HG03342 (cell line): Measurements from ENCODE around the gene INKA1.
"Not testable (repeated sequence)": the region's sequence is repeated elsewhere in the genome, so short reads cannot be mapped to it uniquely, and the experiment has no call there.

Experiments used
- ATAC-seq: cut with Tn5 transposase; IDR thresholded peaks from one replicate; pipeline ENCODE4 v1.9.1; 2021; ENCODE audit warnings: mild to moderate bottlenecking, moderate library complexity; ENCODE audit not compliant: unreplicated experiment

INKA1 gene

GRCh38 chr3:49806850-49807249, 3.8 kb downstream of the INKA1 start:
- no peak for ATAC-seq

GRCh38 chr3:49807431-49808114, 4.5 kb downstream of the INKA1 start:
- ATAC-seq, result no peak

- no peak for ATAC-seq
These were observed 9.9 kb downstream of the INKA1 start for GRCh38 chr3:49812916-49813496.

GRCh38 chr3:49813497-49814174, 10.6 kb downstream of the INKA1 start, which contains the start of gene UBA7:
Gene UBA7 (minus strand): TSS chr3:49813953. CDS start chr3:49813787, 166 bp downstream.
- ATAC-seq, result peak; percentile 61

- not testable (repeated sequence) for ATAC-seq
These were observed 20.1 kb downstream of the INKA1 start for GRCh38 chr3:49823131-49823530.

- ATAC-seq, result no peak
These were observed 23.0 kb downstream of the INKA1 start for GRCh38 chr3:49826016-49826415.

- no peak for ATAC-seq
These were observed 28.3 kb downstream of the INKA1 start for GRCh38 chr3:49831341-49831740.

- ATAC-seq, result no peak
These were observed 36.2 kb downstream of the INKA1 start for GRCh38 chr3:49839193-49839809.

- ATAC-seq, result no peak
These were observed 37.3 kb downstream of the INKA1 start for GRCh38 chr3:49840388-49840787.

- ATAC-seq, result no peak
These were observed 38.1 kb downstream of the INKA1 start for GRCh38 chr3:49841126-49841696.

- ATAC-seq, result no peak
These were observed 38.7 kb downstream of the INKA1 start for GRCh38 chr3:49841806-49842205.

- ATAC-seq, result no peak
These were observed 39.9 kb downstream of the INKA1 start for GRCh38 chr3:49842843-49843517.

- ATAC-seq, result no peak
These were observed 41.6 kb downstream of the INKA1 start for GRCh38 chr3:49844464-49845183.

- ATAC-seq, result no peak
These were observed 42.6 kb downstream of the INKA1 start for GRCh38 chr3:49845694-49846093.
